Peyer's patch (tissue), 4 donors: Measurements from ENCODE around the gene PTPRF. TPM values are rescaled to one million over a fixed set of nuclear protein-coding genes. Genes with fewer than 3 reads are reported as not detected.
A peak's percentile ranks its signal among the peaks of the same experiment; 100 is the strongest.

Source experiments
- DNase-seq, 3 donors: peaks; one replicate each; pipeline ENCODE4 v3.0.0-alpha.2; 2017 to 2019
- H3K27ac ChIP-seq, 4 donors: fragments of 200-600 bp; sonication (generic); one replicate each; pipeline ENCODE4 v1.5.1; 2016 to 2019
- H3K27me3 ChIP-seq, 2 donors: fragments of 200-600 bp; sonication (generic); one replicate each; pipeline ENCODE4 v1.5.1; 2019
- H3K36me3 ChIP-seq, 3 donors: fragments of 200-600 bp; sonication (generic); one replicate each; pipeline ENCODE4 v1.5.1; 2016 to 2019
- H3K4me1 ChIP-seq, 4 donors: fragments of 200-600 bp; sonication (generic); one replicate each; pipeline ENCODE4 v1.5.1; 2016 to 2019
- H3K4me3 ChIP-seq, 4 donors: fragments of 200-600 bp; sonication (generic); 1 replicate in 3 of 4; 2 replicates in 1 of 4; pipeline ENCODE4 v1.5.1; 2016 to 2019; ENCODE audit warnings: mild to moderate bottlenecking in 1 of 4
- H3K9me3 ChIP-seq, 4 donors: fragments of 200-600 bp; sonication (generic); one replicate each; pipeline ENCODE4 v1.5.1; 2016 to 2019; ENCODE audit warnings: mild to moderate bottlenecking in 1 of 4
- POLR2A ChIP-seq, 2 donors: fragments of 450-650 bp; IDR thresholded peaks; one replicate each; pipeline ENCODE4 v1.5.1; 2017; ENCODE audit warnings: antibody characterized with exemption in 2 of 2, mild to moderate bottlenecking in 2 of 2, moderate library complexity in 2 of 2
- total RNA-seq, 4 donors: library from RNA; depleted of rRNA; stranded (reverse); fragments of >200 nt; gene quantifications; one replicate each; pipeline ENCODE4 v1.1.0, GENCODE V29; 2016
- TF ChIP-seq, protein P1 (sequence below), 6 experiments: fragments of 450-650 bp in 4 of 6; fragments of 200-600 bp in 2 of 6; sonication (generic) in 1 of 6; IDR thresholded peaks; one replicate each; pipeline ENCODE4 v1.5.1; 2017 to 2019; ENCODE audit warnings: antibody characterized with exemption in 6 of 6, mild to moderate bottlenecking in 3 of 6, moderate library complexity in 1 of 6

The PTPRF gene
- total RNA-seq, 4 donors from 2014 or later: 149 to 613 (median 528) TPM

DNA sequence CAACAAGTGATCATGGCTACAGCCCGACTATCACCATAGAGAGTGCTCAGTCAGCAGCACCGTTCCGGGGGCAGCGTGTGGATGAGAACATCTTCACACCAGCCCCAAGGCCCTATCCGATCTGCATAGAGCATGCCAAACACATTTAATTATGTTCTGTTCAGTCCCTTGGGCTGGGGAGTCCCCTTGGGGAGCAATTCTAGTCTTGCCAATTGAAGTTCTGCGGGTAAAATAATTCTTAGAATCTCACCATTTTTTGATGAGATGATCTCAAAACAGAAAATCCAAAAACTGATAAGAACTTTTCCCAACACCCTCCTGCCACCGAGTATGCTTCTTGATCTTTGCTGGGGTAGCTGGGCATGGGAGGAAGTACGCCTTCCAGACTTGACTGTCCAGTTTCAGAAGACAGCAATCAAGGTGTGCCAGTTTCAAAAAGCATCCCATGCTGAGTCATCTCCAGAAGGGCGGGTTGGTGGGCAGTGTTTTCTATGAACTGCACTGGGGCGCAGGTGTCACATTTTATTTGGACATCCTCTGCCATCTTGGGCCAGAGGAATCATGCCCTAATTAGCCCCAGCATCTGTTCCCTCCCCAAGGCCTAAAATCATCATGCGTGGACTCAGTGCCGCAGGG, 20.8 kb upstream of the PTPRF start:
- DNase-seq: no peak
- Histone ChIP-seq H3K27me3 (no peaks in the 10 kb centered on the region), H3K4me1 (no peaks in the 10 kb centered on the region), H3K9me3 (no peaks in the 10 kb centered on the region), H3K27ac (no peak overlapping the region), H3K4me3 (no peak overlapping the region), H3K36me3 (no peaks in the 10 kb centered on the region)
- TF ChIP-seq, protein P1, sequence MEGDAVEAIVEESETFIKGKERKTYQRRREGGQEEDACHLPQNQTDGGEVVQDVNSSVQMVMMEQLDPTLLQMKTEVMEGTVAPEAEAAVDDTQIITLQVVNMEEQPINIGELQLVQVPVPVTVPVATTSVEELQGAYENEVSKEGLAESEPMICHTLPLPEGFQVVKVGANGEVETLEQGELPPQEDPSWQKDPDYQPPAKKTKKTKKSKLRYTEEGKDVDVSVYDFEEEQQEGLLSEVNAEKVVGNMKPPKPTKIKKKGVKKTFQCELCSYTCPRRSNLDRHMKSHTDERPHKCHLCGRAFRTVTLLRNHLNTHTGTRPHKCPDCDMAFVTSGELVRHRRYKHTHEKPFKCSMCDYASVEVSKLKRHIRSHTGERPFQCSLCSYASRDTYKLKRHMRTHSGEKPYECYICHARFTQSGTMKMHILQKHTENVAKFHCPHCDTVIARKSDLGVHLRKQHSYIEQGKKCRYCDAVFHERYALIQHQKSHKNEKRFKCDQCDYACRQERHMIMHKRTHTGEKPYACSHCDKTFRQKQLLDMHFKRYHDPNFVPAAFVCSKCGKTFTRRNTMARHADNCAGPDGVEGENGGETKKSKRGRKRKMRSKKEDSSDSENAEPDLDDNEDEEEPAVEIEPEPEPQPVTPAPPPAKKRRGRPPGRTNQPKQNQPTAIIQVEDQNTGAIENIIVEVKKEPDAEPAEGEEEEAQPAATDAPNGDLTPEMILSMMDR (IDR thresholded peaks at IDR 0.05): no peak
- TF ChIP-seq POLR2A (IDR thresholded peaks at IDR 0.05): no peak

DNA sequence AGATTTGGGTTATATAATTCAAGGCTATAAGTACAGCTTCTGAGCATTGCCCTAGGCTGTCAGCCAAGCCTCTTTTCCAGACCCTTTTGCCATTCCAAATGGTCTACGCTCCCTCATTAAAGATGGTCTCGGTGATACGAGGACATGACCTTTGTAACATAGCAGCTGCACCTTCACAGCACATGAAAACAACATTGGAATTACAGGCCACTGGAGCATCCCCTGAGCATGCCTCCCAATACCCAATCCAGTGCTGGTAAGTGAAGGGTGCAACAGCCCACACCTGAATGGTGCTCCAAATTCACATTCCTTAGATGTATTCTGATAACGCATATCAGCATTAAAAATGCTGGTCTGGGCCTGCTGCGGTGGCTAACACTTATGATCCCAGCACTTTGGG, 20.1 kb upstream of the PTPRF start:
- TF ChIP-seq POLR2A (IDR thresholded peaks at IDR 0.05): no peak
- TF ChIP-seq, protein P1 (IDR thresholded peaks at IDR 0.05): no peak

DNA sequence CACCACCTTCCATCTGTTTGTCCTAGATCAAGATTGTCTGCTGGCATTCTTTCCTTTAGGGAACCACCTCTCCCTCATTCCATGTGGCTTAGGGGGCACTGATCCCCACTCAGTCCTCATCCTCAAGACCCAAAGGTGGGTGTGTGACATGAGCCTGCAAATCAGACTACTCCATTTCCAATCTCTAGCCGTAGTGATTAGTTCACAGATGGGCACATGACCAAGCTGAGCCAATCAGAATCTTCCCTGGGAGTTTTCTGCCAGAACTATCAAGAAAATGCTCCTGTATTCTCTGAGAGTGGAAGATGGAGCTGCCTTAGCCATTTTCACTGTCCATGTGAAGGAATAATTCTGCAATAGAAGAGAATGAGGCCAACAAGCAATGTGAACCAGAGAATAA, 19.3 kb upstream of the PTPRF start:
- Histone ChIP-seq H3K9me3 (no peaks in the 10 kb centered on the region), H3K4me1 (no peaks in the 10 kb centered on the region), H3K4me3 (no peak overlapping the region), H3K27ac (no peak overlapping the region), H3K36me3 (no peaks in the 10 kb centered on the region), H3K27me3 (no peaks in the 10 kb centered on the region)
- peak in 1 of 3 donors; percentile 6 for DNase-seq
- TF ChIP-seq, protein P1 (IDR thresholded peaks at IDR 0.05): no peak
- TF ChIP-seq POLR2A (IDR thresholded peaks at IDR 0.05): no peak

More for the DNA sequence above, 20.1 kb upstream of the PTPRF start:
- H3K36me3 ChIP-seq: no peaks in the 10 kb centered on the region
- peak in 1 of 3 donors; percentile 26 for DNase-seq
- H3K4me1 ChIP-seq: no peaks in the 10 kb centered on the region
- H3K9me3 ChIP-seq: no peaks in the 10 kb centered on the region
- no peak overlapping the region for H3K27ac ChIP-seq
- H3K27me3 ChIP-seq: no peaks in the 10 kb centered on the region
- H3K4me3 ChIP-seq: no peak overlapping the region

DNA sequence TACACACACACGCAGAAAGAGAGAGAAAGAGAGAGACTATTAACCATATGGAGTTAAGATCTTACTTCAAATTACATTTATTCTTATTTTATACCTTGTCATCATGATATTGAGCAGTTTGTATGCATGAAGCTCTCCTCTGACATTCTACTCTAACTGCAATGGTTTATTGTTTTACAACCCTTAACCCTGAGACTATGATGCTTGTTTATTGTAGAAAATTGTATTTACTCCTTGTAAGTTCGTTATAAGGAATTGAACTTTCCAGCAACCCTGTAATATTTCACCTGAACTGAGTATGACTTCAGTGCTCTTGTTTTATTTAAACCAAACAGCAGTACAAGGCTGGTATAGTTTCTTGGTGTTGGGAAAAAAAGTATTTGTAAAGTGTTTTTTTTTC, 18.6 kb upstream of the PTPRF start:
- Histone ChIP-seq H3K4me3 (no peak overlapping the region), H3K27ac (no peak overlapping the region), H3K4me1 (no peaks in the 10 kb centered on the region), H3K27me3 (no peaks in the 10 kb centered on the region), H3K9me3 (no peaks in the 10 kb centered on the region), H3K36me3 (no peaks in the 10 kb centered on the region)
- no peak for DNase-seq
- no peak for TF ChIP-seq POLR2A (IDR thresholded peaks at IDR 0.05)
- TF ChIP-seq, protein P1 (IDR thresholded peaks at IDR 0.05): no peak

DNA sequence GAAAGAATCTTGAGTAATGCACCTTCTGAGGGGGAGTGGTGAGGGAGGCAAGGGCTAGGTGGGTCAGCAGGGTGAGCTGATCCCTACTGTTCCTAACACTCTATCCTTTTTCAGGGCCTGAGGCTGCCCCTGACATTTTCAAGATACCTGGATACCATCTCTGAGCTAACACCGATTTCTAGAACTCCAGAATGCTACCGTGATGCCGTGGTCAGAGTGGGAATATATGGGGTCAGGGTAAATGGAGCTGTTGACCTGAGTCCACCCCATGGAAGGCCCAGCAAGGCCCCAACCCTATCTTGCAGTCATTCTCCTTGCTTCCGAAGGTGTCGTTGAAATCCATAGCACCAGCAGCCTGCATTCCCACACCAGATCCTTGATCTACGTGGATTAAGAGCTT, 18.0 kb upstream of the PTPRF start:
- Histone ChIP-seq H3K27me3 (no peaks in the 10 kb centered on the region), H3K9me3 (no peaks in the 10 kb centered on the region), H3K27ac (no peak overlapping the region), H3K4me3 (no peak overlapping the region), H3K4me1 (no peaks in the 10 kb centered on the region), H3K36me3 (no peaks in the 10 kb centered on the region)
- DNase-seq: peak in 1 of 3 donors; percentile 7
- no peak for TF ChIP-seq POLR2A (IDR thresholded peaks at IDR 0.05)
- TF ChIP-seq, protein P1 (IDR thresholded peaks at IDR 0.05): no peak
